Uterus (tissue), 2 donors: ENCODE data around the gene COL10A1.

ENCODE experiments used
- POLR2A ChIP-seq, 2 donors: fragments of 450-650 bp; IDR thresholded peaks; one replicate each; pipeline ENCODE4 v1.6.1; 2016; ENCODE audit warnings: antibody characterized with exemption in 2 of 2, mild to moderate bottlenecking in 1 of 2, moderate library complexity in 1 of 2
- TF ChIP-seq, protein P1 (sequence below), 4 experiments: fragments of 200-600 bp in 2 of 4; fragments of 450-650 bp in 2 of 4; sonication (generic) in 2 of 4; IDR thresholded peaks; one replicate each; pipeline ENCODE4 v1.5.1; 2016 to 2019; ENCODE audit warnings: antibody characterized with exemption in 4 of 4, mild to moderate bottlenecking in 2 of 4, moderate library complexity in 1 of 4

DNA sequence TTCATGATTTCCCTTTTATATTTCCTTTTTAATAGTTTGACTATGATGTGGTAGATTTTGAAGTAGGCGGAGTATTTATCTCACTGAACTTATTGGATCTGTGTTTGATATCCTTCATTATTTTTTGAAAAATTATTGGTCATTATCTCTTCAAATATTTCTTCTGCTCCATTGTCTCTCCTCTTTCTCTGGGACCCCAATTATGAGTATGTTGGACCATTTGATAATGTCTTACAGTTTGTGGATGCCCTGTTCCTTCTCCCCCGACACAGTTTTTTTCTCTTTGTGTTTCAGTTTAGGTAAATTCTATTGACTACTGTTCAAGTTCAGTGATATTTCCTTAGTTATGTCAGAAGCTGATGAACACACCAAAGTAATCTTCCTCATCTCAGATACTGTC lies 49.4 kb upstream of the COL10A1 start:
- TF ChIP-seq, protein P1, sequence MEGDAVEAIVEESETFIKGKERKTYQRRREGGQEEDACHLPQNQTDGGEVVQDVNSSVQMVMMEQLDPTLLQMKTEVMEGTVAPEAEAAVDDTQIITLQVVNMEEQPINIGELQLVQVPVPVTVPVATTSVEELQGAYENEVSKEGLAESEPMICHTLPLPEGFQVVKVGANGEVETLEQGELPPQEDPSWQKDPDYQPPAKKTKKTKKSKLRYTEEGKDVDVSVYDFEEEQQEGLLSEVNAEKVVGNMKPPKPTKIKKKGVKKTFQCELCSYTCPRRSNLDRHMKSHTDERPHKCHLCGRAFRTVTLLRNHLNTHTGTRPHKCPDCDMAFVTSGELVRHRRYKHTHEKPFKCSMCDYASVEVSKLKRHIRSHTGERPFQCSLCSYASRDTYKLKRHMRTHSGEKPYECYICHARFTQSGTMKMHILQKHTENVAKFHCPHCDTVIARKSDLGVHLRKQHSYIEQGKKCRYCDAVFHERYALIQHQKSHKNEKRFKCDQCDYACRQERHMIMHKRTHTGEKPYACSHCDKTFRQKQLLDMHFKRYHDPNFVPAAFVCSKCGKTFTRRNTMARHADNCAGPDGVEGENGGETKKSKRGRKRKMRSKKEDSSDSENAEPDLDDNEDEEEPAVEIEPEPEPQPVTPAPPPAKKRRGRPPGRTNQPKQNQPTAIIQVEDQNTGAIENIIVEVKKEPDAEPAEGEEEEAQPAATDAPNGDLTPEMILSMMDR (IDR thresholded peaks at IDR 0.05), result no peak
- no peak for TF ChIP-seq POLR2A (IDR thresholded peaks at IDR 0.05)
